ENCODE results near the gene COL24A1. TPM values are rescaled to one million over a fixed set of nuclear protein-coding genes. Genes with fewer than 3 reads are reported as not detected.

COL24A1 gene
- total RNA-seq, 1 donor from 2014 or later = 4.9 TPM

GRCh38 chr1:85683292-85684025, 473.1 kb downstream of the COL24A1 start:
- no peak for DNase-seq

DNA sequence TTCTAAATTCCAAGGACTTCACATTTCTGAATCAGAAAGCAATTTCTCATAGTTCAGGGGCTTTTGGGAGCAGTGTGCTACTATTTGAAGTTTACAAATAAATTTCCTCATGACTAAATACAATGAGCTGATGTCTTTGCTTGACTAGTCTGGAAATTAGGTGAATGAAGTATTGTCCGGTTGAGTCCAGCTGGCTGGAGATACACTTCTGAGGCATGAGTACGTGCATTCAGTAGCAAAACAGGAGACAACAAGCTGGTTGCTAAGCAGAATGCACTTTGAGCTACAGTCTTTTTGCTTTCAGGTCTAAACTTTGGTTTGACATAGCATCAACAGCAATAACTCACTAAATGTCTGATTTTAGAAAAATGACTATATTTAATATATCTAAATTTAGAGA, 475.5 kb downstream of the COL24A1 start:
- DNase-seq = peak; percentile 66

Small RNAs within 50 kb of the gene (small RNA-seq; reads per million reads assigned to genes)
- not detected for gene RNA5SP51 (ENCODE audit: low replicate concordance)

Other genes starting within 250 kb of the COL24A1 start
- gene ODF2L, start 239.6 kb upstream of the COL24A1 start, total RNA-seq = 48.7 TPM